ENCODE data around the gene PTS.
"Not testable (repeated sequence)": the region's sequence is repeated elsewhere in the genome, so short reads cannot be mapped to it uniquely, and the experiment has no call there.

PTS gene

GRCh38 chr11:112186304-112186703 is 39.9 kb upstream of the PTS start:
- TF ChIP-seq CTCF (IDR thresholded peaks at IDR 0.05; ENCODE audit: insufficient read depth, low read depth, low read length, missing control alignments), result no peak
- no peak overlapping the region for H3K4me3 ChIP-seq (ENCODE audit: low read depth, low read length)
- no peak for DNase-seq (ENCODE audit: low read depth)

DNA sequence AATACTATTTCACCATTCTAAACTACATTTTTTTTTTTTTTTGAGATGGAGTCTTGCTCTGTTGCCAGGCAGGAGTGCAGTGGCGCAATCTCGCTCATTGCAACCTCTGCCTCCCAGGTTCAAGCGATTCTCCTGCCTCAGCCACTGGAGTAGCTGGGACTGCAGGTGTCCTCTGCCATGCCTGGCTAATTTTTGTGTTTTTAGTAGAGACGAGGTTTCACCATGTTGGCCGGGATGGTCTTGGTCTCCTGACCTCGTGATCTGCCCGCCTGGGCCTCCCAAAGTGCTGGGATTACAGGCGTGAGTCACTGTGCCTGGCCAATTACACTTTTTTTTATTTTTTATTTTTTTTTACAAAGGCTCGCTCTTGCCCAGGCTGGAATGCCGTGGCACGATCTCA is 31.1 kb upstream of the PTS start:
- DNase-seq (ENCODE audit: low read depth); H3K4me3 ChIP-seq (ENCODE audit: low read depth, low read length): not testable (repeated sequence)

- no peak for TF ChIP-seq CTCF (IDR thresholded peaks at IDR 0.05; ENCODE audit: insufficient read depth, low read depth, low read length, missing control alignments)
- DNase-seq (ENCODE audit: low read depth), result no peak
- H3K4me3 ChIP-seq (ENCODE audit: low read depth, low read length), result no peak overlapping the region
Observed at GRCh38 chr11:112195951-112196351, 30.3 kb upstream of the PTS start.

DNA sequence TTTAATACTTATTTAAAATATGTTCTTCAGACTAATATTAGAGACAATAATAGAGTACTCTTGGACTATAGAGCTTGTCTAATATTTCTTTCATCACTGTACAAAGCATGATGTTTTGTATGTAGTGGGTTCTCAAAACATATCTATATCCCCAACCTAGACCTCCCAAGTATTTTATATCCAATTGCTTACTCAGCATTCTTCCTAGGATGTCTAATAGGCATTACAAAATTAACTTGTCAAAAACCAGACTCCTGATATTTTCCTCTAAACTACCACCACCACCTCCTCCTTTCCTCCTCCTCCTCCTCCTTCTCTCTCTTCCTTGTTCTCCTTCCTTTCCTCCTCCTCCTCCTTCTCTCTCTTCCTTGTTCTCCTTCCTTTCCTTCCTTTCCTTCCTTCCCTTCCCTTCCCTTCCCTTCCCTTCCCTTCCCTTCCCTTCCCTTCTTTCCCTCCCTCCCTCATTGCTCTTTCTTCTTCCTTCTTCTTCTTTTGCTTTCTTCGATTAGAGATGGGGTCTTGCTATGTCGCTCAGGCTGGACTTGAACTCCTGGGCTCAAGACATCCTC is 29.6 kb upstream of the PTS start:
- TF ChIP-seq CTCF (IDR thresholded peaks at IDR 0.05; ENCODE audit: insufficient read depth, low read depth, low read length, missing control alignments), result no peak
- DNase-seq (ENCODE audit: low read depth), result no peak
- H3K4me3 ChIP-seq (ENCODE audit: low read depth, low read length), result no peak overlapping the region

DNA sequence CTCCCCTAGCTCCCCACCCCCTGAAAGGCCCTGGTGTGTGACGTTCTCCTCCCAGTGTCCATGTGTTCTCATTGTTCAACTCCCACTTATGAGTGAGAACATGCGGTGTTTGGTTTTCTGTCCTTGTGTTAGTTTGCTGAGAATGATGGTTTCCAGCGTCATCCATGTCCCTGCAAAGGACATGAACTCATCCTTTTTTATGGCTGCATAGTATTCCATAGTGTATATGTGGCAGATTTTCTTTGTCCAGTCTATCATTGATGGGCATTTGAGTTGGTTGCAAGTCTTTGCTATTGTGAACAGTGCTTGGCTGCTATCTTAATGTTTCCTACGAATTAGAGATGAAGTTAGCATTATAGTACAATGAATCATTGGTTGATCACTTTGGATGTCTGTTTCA is 27.1 kb upstream of the PTS start:
- H3K4me3 ChIP-seq (ENCODE audit: low read depth, low read length); DNase-seq (ENCODE audit: low read depth): not testable (repeated sequence)

- no peak for TF ChIP-seq CTCF (IDR thresholded peaks at IDR 0.05; ENCODE audit: insufficient read depth, low read depth, low read length, missing control alignments)
- no peak for DNase-seq (ENCODE audit: low read depth)
- no peak overlapping the region for H3K4me3 ChIP-seq (ENCODE audit: low read depth, low read length)
Observed at GRCh38 chr11:112200252-112200651, 26.0 kb upstream of the PTS start.

GRCh38 chr11:112206071-112206470 is 20.2 kb upstream of the PTS start:
- no peak for TF ChIP-seq CTCF (IDR thresholded peaks at IDR 0.05; ENCODE audit: insufficient read depth, low read depth, low read length, missing control alignments)
- no peak for DNase-seq (ENCODE audit: low read depth)
- no peak overlapping the region for H3K4me3 ChIP-seq (ENCODE audit: low read depth, low read length)

- no peak for TF ChIP-seq CTCF (IDR thresholded peaks at IDR 0.05; ENCODE audit: insufficient read depth, low read depth, low read length, missing control alignments)
- DNase-seq (ENCODE audit: low read depth), result no peak
- no peak overlapping the region for H3K4me3 ChIP-seq (ENCODE audit: low read depth, low read length)
Observed at GRCh38 chr11:112210890-112211289, 15.3 kb upstream of the PTS start.
